NCI-H526 treated with DMSO at 0.1 percent for 48 hours (cell line): ENCODE results near the gene CNGB1.

Experiments
- DNase-seq: peaks from one replicate; lab custom pipeline; 2025; lab: John Stamatoyannopoulos, UW

Gene CNGB1

GRCh38 chr16:57972306-57972705 is 1.4 kb upstream of the CNGB1 start:
- DNase-seq = no peak

- DNase-seq = no peak
Measured at GRCh38 chr16:57971848-57972247, 920 bp upstream of the CNGB1 start.

- DNase-seq = no peak
Measured at GRCh38 chr16:57970319-57970718, 609 bp downstream of the CNGB1 start.

GRCh38 chr16:57969451-57970123 is 1.3 kb downstream of the CNGB1 start:
- DNase-seq = no peak

- no peak for DNase-seq
Measured at GRCh38 chr16:57967916-57968315, 3.0 kb downstream of the CNGB1 start.

- DNase-seq = no peak
Measured at GRCh38 chr16:57966986-57967385, 3.9 kb downstream of the CNGB1 start.

GRCh38 chr16:57966204-57966771 is 4.6 kb downstream of the CNGB1 start:
- DNase-seq = no peak

GRCh38 chr16:57964157-57964700 is 6.7 kb downstream of the CNGB1 start:
- no peak for DNase-seq

- no peak for DNase-seq
Measured at GRCh38 chr16:57962756-57963155, 8.2 kb downstream of the CNGB1 start.

- DNase-seq = no peak
Measured at GRCh38 chr16:57962046-57962445, 8.9 kb downstream of the CNGB1 start.

- DNase-seq = no peak
Measured at GRCh38 chr16:57961538-57961937, 9.4 kb downstream of the CNGB1 start.

GRCh38 chr16:57960826-57961472 is 10.0 kb downstream of the CNGB1 start:
- no peak for DNase-seq

- no peak for DNase-seq
Measured at GRCh38 chr16:57960310-57960709, 10.6 kb downstream of the CNGB1 start.

- no peak for DNase-seq
Measured at GRCh38 chr16:57959804-57960203, 11.1 kb downstream of the CNGB1 start.

GRCh38 chr16:57959121-57959520 is 11.8 kb downstream of the CNGB1 start:
- DNase-seq = no peak

- DNase-seq = no peak
Measured at GRCh38 chr16:57958544-57958943, 12.4 kb downstream of the CNGB1 start.

- DNase-seq = no peak
Measured at GRCh38 chr16:57957673-57958392, 13.1 kb downstream of the CNGB1 start.

- no peak for DNase-seq
Measured at GRCh38 chr16:57956924-57957672, 13.8 kb downstream of the CNGB1 start.

GRCh38 chr16:57956270-57956808 is 14.6 kb downstream of the CNGB1 start:
- DNase-seq = no peak

GRCh38 chr16:57955572-57956188 is 15.2 kb downstream of the CNGB1 start:
- no peak for DNase-seq

- DNase-seq = no peak
Measured at GRCh38 chr16:57953857-57954256, 17.1 kb downstream of the CNGB1 start.
